Ovary (tissue), 3 donors: ENCODE measurements around the gene PXK.
"Not testable (repeated sequence)": the region's sequence is repeated elsewhere in the genome, so short reads cannot be mapped to it uniquely, and the experiment has no call there.

Experiments
- EP300 ChIP-seq: sonication (generic); formaldehyde crosslinking; IDR thresholded peaks from one replicate; pipeline ENCODE4 v1.6.1; 2017; ENCODE audit warnings: antibody characterized with exemption
- POLR2A ChIP-seq: fragments of 450-650 bp; IDR thresholded peaks from one replicate; pipeline ENCODE4 v1.6.1; 2017; ENCODE audit warnings: antibody characterized with exemption, mild to moderate bottlenecking, moderate library complexity
- TF ChIP-seq, protein P1 (sequence below), 3 donors: fragments of 450-650 bp in 2 of 3; fragments of 200-600 bp in 1 of 3; IDR thresholded peaks; one replicate each; pipeline versions ENCODE4 v1.5.1 to v1.8.0; 2016 to 2022; ENCODE audit warnings: antibody characterized with exemption in 3 of 3, mild to moderate bottlenecking in 1 of 3
- donor health status: DM: no; HTN: no; CAD: no.

GRCh38 chr3:58288964-58289613 is 43.6 kb upstream of the PXK start:
- not testable (repeated sequence) for TF ChIP-seq POLR2A, EP300
- TF ChIP-seq, protein P1, sequence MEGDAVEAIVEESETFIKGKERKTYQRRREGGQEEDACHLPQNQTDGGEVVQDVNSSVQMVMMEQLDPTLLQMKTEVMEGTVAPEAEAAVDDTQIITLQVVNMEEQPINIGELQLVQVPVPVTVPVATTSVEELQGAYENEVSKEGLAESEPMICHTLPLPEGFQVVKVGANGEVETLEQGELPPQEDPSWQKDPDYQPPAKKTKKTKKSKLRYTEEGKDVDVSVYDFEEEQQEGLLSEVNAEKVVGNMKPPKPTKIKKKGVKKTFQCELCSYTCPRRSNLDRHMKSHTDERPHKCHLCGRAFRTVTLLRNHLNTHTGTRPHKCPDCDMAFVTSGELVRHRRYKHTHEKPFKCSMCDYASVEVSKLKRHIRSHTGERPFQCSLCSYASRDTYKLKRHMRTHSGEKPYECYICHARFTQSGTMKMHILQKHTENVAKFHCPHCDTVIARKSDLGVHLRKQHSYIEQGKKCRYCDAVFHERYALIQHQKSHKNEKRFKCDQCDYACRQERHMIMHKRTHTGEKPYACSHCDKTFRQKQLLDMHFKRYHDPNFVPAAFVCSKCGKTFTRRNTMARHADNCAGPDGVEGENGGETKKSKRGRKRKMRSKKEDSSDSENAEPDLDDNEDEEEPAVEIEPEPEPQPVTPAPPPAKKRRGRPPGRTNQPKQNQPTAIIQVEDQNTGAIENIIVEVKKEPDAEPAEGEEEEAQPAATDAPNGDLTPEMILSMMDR (IDR thresholded peaks at IDR 0.05) = not testable (repeated sequence)
